ENCODE measurements around the gene ZNF667.

- TF ChIP-seq EP300 (IDR thresholded peaks at IDR 0.05) (no peak), POLR2A (IDR thresholded peaks at IDR 0.05) (no peak)
Measured at GRCh38 chr19:56423276-56423984, 53.7 kb downstream of the ZNF667 start.

Data from upper lobe of left lung (tissue), 4 donors.